Neural progenitor cell (in vitro differentiated cells): ENCODE measurements around the gene FGF19.

Source experiments
- EZH2 ChIP-seq: fragments of 200-600 bp; sonication (generic); IDR thresholded peaks from 2 replicates; pipeline ENCODE4 v1.6.1; 2017; ENCODE audit warnings: antibody characterized with exemption, mild to moderate bottlenecking, moderate library complexity
- EZH2phosphoT487 ChIP-seq: fragments of 200-600 bp; sonication (generic); IDR thresholded peaks from 2 replicates; pipeline ENCODE4 v1.6.1; 2017; ENCODE audit warnings: antibody characterized with exemption
- TF ChIP-seq, protein P1 (sequence below): fragments of 200-600 bp; sonication (generic); IDR thresholded peaks from 2 replicates; pipeline ENCODE4 v1.5.1; 2017; ENCODE audit warnings: antibody characterized with exemption, mild to moderate bottlenecking

DNA sequence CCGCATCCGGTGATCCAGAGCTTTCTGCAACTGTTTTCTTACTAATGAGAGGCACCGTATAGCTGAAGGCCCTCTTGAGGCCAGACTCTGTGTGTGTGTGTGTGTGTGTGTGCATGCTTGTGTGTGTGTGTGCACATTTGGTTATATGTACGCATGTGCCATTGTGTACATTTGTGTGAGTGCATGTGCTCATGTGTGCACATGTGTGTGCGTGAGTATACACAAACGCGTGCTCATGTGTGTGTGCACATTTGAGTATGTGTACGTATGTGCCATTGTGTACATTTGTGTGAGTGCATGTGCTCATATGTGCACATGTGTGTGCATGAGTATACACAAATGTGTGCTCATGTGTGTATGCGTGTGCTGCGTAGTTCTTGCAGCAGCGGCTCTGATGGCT is 12.3 kb upstream of the FGF19 start:
- TF ChIP-seq, protein P1, sequence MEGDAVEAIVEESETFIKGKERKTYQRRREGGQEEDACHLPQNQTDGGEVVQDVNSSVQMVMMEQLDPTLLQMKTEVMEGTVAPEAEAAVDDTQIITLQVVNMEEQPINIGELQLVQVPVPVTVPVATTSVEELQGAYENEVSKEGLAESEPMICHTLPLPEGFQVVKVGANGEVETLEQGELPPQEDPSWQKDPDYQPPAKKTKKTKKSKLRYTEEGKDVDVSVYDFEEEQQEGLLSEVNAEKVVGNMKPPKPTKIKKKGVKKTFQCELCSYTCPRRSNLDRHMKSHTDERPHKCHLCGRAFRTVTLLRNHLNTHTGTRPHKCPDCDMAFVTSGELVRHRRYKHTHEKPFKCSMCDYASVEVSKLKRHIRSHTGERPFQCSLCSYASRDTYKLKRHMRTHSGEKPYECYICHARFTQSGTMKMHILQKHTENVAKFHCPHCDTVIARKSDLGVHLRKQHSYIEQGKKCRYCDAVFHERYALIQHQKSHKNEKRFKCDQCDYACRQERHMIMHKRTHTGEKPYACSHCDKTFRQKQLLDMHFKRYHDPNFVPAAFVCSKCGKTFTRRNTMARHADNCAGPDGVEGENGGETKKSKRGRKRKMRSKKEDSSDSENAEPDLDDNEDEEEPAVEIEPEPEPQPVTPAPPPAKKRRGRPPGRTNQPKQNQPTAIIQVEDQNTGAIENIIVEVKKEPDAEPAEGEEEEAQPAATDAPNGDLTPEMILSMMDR, result no peak
- TF ChIP-seq EZH2 (no peak), EZH2phosphoT487 (no peak)
